ENCODE results near the gene NHERF2.
"Not testable (repeated sequence)": the region's sequence is repeated elsewhere in the genome, so short reads cannot be mapped to it uniquely, and the experiment has no call there.

The NHERF2 gene

DNA sequence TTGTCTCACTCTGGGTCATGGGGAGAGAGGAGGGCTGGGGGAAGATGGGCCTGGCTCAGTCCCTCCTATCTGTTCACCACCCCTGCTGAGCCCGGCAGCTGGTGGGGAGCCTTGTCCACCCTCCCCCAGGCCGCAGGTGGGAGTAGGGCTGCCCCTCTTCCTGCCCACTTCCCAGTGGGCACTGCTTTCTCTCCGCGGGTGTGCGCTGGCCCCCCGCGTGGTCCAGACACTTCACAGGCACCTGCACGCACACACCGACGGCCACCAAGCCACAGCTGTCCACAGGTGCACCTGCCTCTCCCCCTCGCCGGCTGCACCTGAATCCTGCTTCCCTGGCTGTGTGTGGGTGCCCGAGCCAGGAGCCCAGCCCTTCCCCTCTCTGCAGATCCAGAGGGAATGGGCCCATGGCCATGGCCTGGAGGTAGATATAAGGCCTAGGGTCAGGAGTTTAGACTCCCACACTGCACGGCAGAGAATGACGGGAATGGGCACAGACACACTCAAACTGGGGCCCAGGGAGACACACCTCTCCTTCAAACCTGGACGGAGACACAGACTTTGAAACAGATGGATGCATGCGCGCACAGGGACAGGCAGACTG lies 2.0 kb downstream of the NHERF2 start:
- no peak for DNase-seq

DNA sequence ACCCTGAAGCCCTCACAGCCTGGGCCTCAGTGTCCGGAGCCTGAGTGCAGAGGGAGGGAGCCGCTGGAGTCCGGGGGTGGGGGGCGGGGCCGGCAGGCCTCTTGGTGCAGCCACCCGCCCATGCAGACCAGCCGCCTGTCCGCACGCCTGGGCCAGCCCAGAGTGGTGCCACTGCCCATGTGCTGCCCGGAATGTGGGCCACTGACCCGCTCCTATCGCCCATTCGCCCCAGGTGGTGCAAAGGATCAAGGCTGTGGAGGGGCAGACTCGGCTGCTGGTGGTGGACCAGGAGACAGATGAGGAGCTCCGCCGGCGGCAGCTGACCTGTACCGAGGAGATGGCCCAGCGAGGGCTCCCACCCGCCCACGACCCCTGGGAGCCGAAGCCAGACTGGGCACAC lies 2.6 kb downstream of the NHERF2 start:
- no peak for DNase-seq

GRCh38 chr16:2030036-2030435 lies 3.3 kb downstream of the NHERF2 start:
- no peak for DNase-seq

GRCh38 chr16:2031081-2031577 lies 4.4 kb downstream of the NHERF2 start:
- no peak for DNase-seq

- no peak for DNase-seq
Measured at GRCh38 chr16:2032285-2033056, 5.8 kb downstream of the NHERF2 start.

DNA sequence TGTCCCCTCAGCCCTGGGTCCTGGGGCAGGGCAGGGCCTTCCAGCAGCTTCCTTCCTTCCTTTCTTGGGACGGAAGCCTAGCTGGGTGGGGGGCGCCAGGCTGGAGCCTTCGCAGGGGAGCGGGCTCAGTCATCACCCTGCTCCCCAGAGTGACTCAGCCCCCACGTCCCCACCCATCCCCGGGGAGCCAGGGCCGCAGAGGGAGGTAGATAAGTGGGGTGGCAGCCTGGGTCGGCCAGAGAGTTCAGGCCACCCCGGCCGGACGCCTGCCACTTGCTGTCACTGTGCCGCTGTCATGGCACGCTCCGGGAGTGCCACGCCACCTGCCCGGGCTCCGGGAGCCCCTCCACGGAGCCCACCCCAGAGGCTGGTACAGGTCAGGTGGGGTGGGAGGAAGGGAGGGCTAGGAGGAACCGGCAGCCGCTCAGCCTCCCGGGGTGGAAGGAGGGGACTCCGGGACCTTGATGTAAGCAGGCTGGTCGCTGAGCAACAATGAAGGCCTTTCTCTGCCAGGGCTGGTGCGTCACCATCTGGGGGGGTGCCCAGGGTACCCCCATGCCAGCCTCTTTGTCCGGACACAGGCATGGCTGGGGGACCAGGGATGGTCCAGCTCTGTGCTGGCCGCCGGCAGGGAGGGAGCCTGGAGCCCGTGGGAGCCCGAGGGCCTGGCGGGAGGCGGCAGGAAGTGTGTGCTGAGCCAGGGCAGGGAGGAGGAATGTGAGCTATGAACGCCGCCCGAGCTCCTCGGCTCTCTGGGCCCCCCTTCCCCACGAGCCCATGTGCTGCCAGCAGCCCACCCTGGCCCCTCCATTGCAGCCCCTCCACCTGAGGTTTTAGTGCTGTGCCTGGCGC lies 6.6 kb downstream of the NHERF2 start:
- no peak for DNase-seq

DNA sequence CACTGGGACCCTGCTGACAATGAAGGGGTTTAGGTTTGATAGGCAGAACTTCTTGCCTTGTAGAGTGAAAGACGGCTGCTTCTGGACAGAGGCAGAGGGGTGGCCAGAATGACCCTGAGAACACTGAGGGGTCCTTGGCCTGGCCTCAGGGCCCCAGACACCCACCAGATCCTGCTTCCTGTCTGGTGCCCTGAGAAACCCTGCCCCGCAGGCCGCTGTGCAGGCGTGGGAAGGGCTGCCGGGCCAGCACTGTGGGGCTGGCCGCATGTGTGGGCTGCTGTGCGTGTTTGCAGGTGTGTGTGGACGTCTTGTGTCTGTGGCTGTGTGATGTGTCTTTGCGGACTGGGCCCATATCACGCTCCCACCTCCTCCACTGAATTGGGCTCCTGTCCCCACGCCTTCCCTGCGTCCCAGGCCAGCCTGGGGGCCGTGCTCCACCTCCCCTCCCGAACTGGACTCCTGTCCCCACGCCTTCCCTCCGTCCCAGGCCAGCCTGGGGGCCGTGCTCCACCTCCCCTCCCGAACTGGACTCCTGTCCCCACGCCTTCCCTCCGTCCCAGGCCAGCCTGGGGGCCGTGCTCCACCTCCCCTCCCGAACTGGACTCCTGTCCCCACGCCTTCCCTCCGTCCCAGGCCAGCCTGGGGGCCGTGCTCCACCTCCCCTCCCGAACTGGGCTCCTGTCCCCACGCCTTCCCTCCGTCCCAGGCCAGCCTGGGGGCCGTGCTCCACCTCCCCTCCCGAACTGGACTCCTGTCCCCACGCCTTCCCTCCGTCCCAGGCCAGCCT lies 7.4 kb downstream of the NHERF2 start:
- DNase-seq, result not testable (repeated sequence)

DNA sequence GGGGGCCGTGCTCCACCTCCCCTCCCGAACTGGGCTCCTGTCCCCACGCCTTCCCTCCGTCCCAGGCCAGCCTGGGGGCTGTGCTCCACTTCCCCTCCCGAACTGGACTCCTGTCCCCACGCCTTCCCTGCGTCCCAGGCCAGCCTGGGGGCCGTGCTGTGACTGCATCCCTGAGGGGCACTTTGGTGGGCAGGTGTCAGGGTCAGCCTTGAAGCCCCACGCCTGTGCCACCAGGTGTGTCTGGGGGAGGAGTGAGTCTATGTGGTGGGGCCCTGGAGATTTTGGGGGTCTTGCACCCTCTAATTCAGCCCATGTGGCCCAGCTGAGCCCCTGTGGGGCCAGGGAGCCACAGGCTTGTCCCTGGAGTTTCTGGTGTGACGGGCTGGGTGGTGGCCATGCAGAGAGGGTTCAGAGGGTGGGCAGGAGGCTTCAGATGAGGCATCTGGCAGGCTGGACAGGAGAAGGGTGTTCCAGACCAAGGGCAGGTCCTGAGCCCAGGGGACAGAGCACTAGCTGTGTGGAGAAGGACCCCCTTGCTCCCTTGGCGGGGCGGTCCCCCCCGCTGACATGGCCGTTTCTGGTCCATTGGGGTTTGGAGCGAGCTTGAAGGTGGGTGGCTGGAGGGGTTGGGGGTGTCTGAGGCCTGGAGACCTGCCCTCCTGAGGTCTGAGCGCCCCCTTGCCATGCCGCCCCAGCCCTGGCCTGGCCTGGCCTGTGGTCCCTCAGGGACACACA lies 8.2 kb downstream of the NHERF2 start:
- no peak for DNase-seq

GRCh38 chr16:2035431-2036199 lies 8.9 kb downstream of the NHERF2 start:
- no peak for DNase-seq

DNA sequence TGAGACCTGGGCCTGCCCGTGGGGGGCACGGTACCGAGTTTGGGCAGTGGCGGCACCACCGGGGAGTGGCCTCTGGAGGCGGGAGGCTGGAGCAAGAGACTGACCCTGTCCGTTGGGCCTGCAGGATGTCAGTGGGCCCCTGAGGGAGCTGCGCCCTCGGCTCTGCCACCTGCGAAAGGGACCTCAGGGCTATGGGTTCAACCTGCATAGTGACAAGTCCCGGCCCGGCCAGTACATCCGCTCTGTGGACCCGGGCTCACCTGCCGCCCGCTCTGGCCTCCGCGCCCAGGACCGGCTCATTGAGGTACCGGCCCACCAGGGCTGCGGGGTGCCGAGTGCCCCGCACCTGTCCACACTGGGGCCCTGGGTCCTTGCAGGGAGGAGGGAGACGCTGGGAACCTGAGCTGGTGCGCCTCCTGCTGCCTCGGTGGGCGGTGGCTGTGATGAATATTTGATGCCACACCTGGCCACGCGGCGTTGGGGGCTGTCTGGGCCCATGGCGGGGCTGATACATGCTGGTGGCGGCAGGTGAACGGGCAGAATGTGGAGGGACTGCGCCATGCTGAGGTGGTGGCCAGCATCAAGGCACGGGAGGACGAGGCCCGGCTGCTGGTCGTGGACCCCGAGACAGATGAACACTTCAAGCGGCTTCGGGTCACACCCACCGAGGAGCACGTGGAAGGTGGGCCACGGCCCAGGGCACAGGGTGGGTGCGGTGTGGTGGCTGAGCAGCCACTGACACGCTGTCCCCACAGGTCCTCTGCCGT lies 9.7 kb downstream of the NHERF2 start:
- DNase-seq, result no peak

DNA sequence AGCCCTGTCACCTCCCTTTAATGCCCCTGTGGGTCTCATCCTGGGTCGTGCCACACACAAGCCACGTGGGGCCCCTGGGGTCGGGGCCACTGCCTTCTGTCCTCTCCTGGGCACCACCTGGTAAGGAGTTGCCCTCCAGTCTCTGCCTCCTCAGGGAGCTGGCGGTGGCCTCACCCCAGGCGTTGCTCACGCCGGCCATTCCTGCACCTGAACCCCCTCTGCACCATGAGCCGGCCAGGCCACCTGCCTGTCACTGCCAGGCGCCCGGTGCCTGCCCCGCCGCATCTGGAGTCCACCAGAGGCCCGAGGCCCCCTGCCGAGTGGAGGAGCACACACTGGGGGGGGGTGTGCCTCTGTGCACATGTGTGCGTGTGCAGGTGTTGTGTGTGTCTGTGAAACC lies 10.4 kb downstream of the NHERF2 start:
- no peak for DNase-seq

DNA sequence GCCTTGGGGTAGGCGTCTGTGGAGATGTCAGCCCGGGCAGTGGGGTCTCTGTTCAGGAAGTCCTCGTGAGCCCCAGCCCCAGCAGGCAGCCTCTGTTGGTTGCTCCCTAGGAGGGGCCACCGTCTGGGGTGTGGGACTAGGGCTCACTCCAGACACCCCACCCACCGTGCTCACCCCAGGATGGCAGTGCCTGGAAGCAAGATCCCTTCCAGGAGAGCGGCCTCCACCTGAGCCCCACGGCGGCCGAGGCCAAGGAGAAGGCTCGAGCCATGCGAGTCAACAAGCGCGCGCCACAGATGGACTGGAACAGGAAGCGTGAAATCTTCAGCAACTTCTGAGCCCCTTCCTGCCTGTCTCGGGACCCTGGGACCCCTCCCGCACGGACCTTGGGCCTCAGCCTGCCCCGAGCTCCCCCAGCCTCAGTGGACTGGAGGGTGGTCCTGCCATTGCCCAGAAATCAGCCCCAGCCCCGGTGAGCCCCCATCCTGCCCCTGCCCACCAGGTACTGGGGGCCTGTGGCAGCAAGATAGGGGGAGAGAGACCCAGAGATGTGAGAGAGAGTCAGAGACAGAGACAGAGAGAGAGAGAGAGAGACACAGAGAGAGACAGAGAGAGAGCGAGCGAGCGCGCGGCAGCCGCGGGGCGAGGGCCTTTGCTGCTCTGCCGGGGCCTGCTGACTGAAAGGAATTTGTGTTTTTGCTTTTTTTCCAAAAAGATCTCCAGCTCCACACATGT lies 11.1 kb downstream of the NHERF2 start:
- DNase-seq, result no peak

DNA sequence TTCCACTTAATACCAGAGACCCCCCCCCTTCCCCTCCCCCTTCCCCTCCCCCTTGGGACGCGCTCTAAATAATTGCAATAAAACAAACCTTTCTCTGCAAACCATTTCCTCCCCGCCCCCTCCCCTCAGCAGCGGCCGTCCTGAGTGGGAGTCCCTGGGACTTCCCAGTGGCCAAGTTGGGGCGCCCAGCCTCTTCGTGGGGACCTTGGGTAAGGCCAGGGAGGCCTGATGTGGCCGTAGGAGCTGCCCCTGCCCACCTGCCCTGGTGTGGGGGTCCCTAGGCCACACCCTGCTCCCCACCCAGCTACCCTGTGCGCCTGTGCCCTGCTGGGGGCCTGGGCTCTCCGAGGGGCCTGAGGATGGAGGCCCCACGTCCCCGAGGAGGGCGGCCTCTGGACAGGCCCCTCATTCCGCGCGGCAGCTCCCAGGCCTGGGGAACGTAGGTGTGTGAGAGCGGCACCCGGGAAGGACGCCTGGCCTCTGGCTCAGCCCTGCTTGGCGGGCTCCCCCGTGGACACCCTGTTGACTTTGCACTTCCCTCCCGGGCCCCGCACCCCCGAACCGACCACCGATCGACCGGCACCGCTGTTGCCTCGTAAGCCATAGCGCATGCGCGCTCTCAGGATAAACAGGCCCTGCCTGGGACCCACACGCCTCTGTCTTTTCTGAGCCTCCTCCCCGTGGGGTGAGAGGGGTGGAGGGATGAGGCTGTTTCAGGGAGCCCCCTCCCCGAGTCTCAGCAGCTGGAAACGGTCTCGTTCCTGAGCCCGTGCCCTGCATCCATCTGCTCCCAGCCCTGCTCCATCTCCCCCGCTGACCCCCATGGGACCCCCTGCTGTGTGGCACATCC lies 11.9 kb downstream of the NHERF2 start:
- DNase-seq, result no peak

GRCh38 chr16:2039274-2040031 lies 12.8 kb downstream of the NHERF2 start:
- DNase-seq, result no peak

GRCh38 chr16:2040041-2040786 lies 13.5 kb downstream of the NHERF2 start:
- no peak for DNase-seq

DNA sequence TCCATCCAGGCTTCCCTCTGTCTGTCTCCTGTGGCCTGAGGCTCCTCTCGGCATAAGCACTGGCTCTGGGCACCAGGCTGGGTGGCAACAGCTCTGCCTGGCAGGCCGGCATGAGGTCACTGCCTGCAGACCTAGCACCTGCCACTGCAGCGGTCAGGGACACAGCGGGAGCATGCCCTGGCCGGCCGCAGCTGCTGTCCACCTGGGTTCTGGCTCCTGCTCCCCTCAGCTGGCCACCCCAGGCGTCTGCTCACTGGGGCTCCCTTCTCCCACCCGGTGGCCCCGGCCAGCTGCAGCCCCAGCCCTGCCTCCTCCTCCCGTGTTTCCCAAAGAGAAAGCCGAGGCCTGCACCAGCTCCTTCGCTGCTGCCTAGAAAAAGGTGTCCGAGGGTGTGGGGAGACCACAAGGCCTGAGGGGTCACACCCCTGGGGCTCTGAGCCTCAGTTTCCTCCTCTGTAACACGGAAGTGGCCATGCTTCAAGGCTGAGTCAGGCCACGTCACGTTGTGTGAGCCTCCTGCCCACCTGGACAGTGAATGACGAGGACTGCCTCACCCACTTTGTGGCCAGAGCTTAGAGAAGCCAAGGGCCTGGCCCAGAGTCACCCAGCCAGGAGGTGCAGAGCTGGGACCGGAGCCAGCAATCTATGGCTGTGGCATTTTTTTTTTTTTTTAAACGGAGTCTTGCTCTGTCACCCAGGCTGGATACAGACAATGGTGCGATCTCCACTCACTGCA lies 14.3 kb downstream of the NHERF2 start:
- DNase-seq, result no peak

All from NCI-H446 (cell line).